Measurements from ENCODE around the gene FUT2.

The FUT2 gene

GRCh38 chr19:48740164-48740972 lies 44.6 kb downstream of the FUT2 start, which contains the start of gene RASIP1:
RASIP1 (minus strand) TSS chr19:48740610; CDS start chr19:48740282, 328 bp downstream.
- H3K4me3 ChIP-seq (ENCODE audit: low read depth in 1 of 2, low read length in 2 of 2), result no peak within 1 kb of the TSS
- H3K9ac ChIP-seq (ENCODE audit: low read depth, low read length), result no peak within 1 kb of the TSS
- ATAC-seq (ENCODE audit: insufficient read depth, low read depth), result no peak
- DNase-seq, result no peak
- H3K27me3 ChIP-seq (ENCODE audit: insufficient read depth, low read length, poor library complexity), result no peaks in the 10 kb centered on the region
- TF ChIP-seq, protein P1, sequence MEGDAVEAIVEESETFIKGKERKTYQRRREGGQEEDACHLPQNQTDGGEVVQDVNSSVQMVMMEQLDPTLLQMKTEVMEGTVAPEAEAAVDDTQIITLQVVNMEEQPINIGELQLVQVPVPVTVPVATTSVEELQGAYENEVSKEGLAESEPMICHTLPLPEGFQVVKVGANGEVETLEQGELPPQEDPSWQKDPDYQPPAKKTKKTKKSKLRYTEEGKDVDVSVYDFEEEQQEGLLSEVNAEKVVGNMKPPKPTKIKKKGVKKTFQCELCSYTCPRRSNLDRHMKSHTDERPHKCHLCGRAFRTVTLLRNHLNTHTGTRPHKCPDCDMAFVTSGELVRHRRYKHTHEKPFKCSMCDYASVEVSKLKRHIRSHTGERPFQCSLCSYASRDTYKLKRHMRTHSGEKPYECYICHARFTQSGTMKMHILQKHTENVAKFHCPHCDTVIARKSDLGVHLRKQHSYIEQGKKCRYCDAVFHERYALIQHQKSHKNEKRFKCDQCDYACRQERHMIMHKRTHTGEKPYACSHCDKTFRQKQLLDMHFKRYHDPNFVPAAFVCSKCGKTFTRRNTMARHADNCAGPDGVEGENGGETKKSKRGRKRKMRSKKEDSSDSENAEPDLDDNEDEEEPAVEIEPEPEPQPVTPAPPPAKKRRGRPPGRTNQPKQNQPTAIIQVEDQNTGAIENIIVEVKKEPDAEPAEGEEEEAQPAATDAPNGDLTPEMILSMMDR (IDR thresholded peaks at IDR 0.05; ENCODE audit: borderline replicate concordance, extremely low read depth, low read length, poor library complexity, severe bottlenecking), result no peak
- no peak for TF ChIP-seq EZH2 (IDR thresholded peaks at IDR 0.05; ENCODE audit: borderline replicate concordance, low read depth, low read length, severe bottlenecking)
- no peaks in the 10 kb centered on the region for H4K20me1 ChIP-seq (ENCODE audit: insufficient read depth, low read length)
- H3K4me1 ChIP-seq (ENCODE audit: insufficient read depth, low read length), result peaks cover 25% of the 10 kb centered on the region
- H3K4me2 ChIP-seq (ENCODE audit: insufficient read depth, low read length), result no peak within 1 kb of the TSS; the same call in 1 of the 2 replicates
- H3K27ac ChIP-seq (ENCODE audit: low read length), result no peak within 1 kb of the TSS
- no peak within 1 kb of the TSS for H2AFZ ChIP-seq (ENCODE audit: low read depth, low read length)
- no peaks in the 10 kb centered on the region for H3K79me2 ChIP-seq (ENCODE audit: insufficient read depth, low read length)
- H3K9me3 ChIP-seq (ENCODE audit: insufficient read depth, low read length, severe bottlenecking), result no peaks in the 10 kb centered on the region
- no peaks in the 10 kb centered on the region for H3K36me3 ChIP-seq (ENCODE audit: insufficient read depth, low read length)

- Histone ChIP-seq H3K27ac (ENCODE audit: low read length) (no peak overlapping the region), H3K4me2 (ENCODE audit: insufficient read depth, low read length) (no peak overlapping the region), H3K79me2 (ENCODE audit: insufficient read depth, low read length) (no peaks in the 10 kb centered on the region), H2AFZ (ENCODE audit: low read depth, low read length) (no peak overlapping the region), H3K9ac (ENCODE audit: low read depth, low read length) (no peak overlapping the region), H3K9me3 (ENCODE audit: insufficient read depth, low read length, severe bottlenecking) (no peaks in the 10 kb centered on the region), H3K27me3 (ENCODE audit: insufficient read depth, low read length, poor library complexity) (no peaks in the 10 kb centered on the region), H3K4me3 (ENCODE audit: low read depth in 1 of 2, low read length in 2 of 2) (no peak overlapping the region), H4K20me1 (ENCODE audit: insufficient read depth, low read length) (no peaks in the 10 kb centered on the region), H3K4me1 (ENCODE audit: insufficient read depth, low read length) (peaks cover 25% of the 10 kb centered on the region), H3K36me3 (ENCODE audit: insufficient read depth, low read length) (no peaks in the 10 kb centered on the region)
- peak; percentile 58 for DNase-seq
- TF ChIP-seq, protein P1 (IDR thresholded peaks at IDR 0.05; ENCODE audit: borderline replicate concordance, extremely low read depth, low read length, poor library complexity, severe bottlenecking), result no peak
- TF ChIP-seq EZH2 (IDR thresholded peaks at IDR 0.05; ENCODE audit: borderline replicate concordance, low read depth, low read length, severe bottlenecking), result no peak
- ATAC-seq (ENCODE audit: insufficient read depth, low read depth), result 0 out of 3 replicates have a peak, but pooled peaks have one; percentile 28
Observed at GRCh38 chr19:48741129-48741999, 45.6 kb downstream of the FUT2 start.

DNA sequence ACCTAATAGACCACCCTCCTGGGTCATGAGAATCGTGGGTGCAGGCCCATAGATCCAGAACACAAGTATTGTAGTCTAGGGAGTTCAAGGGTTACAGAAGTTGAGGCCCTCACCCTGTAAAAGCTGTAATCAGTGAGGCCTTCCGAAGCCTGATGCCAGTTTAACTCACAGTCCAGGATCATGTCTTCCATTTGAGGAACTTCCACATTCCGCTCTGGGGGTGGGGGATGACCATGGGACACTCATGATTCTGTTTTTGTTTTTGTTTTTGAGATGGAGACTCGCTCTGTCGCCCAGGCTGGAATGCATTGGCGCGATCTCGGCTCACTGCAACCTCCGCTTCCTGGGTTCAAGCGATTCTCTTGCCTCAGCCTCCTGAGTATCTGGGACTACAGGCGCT lies 46.3 kb downstream of the FUT2 start:
- H3K79me2 ChIP-seq (ENCODE audit: insufficient read depth, low read length), result no peaks in the 10 kb centered on the region
- no peaks in the 10 kb centered on the region for H3K27me3 ChIP-seq (ENCODE audit: insufficient read depth, low read length, poor library complexity)
- ATAC-seq (ENCODE audit: insufficient read depth, low read depth) (no peak), DNase-seq (no peak)
- no peak for TF ChIP-seq EZH2 (IDR thresholded peaks at IDR 0.05; ENCODE audit: borderline replicate concordance, low read depth, low read length, severe bottlenecking)
- TF ChIP-seq, protein P1 (IDR thresholded peaks at IDR 0.05; ENCODE audit: borderline replicate concordance, extremely low read depth, low read length, poor library complexity, severe bottlenecking), result no peak
- H3K9ac ChIP-seq (ENCODE audit: low read depth, low read length), result no peak overlapping the region
- H3K4me2 ChIP-seq (ENCODE audit: insufficient read depth, low read length), result no peak overlapping the region
- no peaks in the 10 kb centered on the region for H4K20me1 ChIP-seq (ENCODE audit: insufficient read depth, low read length)
- H3K36me3 ChIP-seq (ENCODE audit: insufficient read depth, low read length), result no peaks in the 10 kb centered on the region
- H2AFZ ChIP-seq (ENCODE audit: low read depth, low read length), result peak overlapping the region; percentile 44; the same call in 1 of the 2 replicates
- no peaks in the 10 kb centered on the region for H3K9me3 ChIP-seq (ENCODE audit: insufficient read depth, low read length, severe bottlenecking)
- no peak overlapping the region for H3K27ac ChIP-seq (ENCODE audit: low read length)
- no peak overlapping the region for H3K4me3 ChIP-seq (ENCODE audit: low read depth in 1 of 2, low read length in 2 of 2)
- H3K4me1 ChIP-seq (ENCODE audit: insufficient read depth, low read length), result peaks cover 25% of the 10 kb centered on the region
